GM19372 (cell line): ENCODE data around the gene IGSF3.
"Not testable (repeated sequence)": the region's sequence is repeated elsewhere in the genome, so short reads cannot be mapped to it uniquely, and the experiment has no call there.

ENCODE experiments used
- ATAC-seq: cut with Tn5 transposase; IDR thresholded peaks from one replicate; pipeline ENCODE4 v1.9.1; 2021; ENCODE audit warnings: mild to moderate bottlenecking, low read depth, moderate library complexity; ENCODE audit not compliant: unreplicated experiment

IGSF3 gene

GRCh38 chr1:116664366-116664977, 3.1 kb downstream of the IGSF3 start:
- no peak for ATAC-seq

- ATAC-seq, result no peak
These were observed 3.7 kb downstream of the IGSF3 start for GRCh38 chr1:116663821-116664220.

- no peak for ATAC-seq
These were observed 5.9 kb downstream of the IGSF3 start for GRCh38 chr1:116661633-116662032.

GRCh38 chr1:116658645-116659044, 8.9 kb downstream of the IGSF3 start:
- ATAC-seq, result not testable (repeated sequence)

- not testable (repeated sequence) for ATAC-seq
These were observed 9.7 kb downstream of the IGSF3 start for GRCh38 chr1:116657836-116658235.

- no peak for ATAC-seq
These were observed 13.2 kb downstream of the IGSF3 start for GRCh38 chr1:116654351-116654750.

- not testable (repeated sequence) for ATAC-seq
These were observed 14.9 kb downstream of the IGSF3 start for GRCh38 chr1:116652598-116652997.

- not testable (repeated sequence) for ATAC-seq
These were observed 16.8 kb downstream of the IGSF3 start for GRCh38 chr1:116650781-116651180.

GRCh38 chr1:116649041-116649440, 18.5 kb downstream of the IGSF3 start:
- not testable (repeated sequence) for ATAC-seq

GRCh38 chr1:116648325-116648724, 19.2 kb downstream of the IGSF3 start:
- not testable (repeated sequence) for ATAC-seq

- not testable (repeated sequence) for ATAC-seq
These were observed 20.3 kb downstream of the IGSF3 start for GRCh38 chr1:116647186-116647585.

- not testable (repeated sequence) for ATAC-seq
These were observed 20.8 kb downstream of the IGSF3 start for GRCh38 chr1:116646673-116647170.

- not testable (repeated sequence) for ATAC-seq
These were observed 21.5 kb downstream of the IGSF3 start for GRCh38 chr1:116645802-116646672.

- ATAC-seq, result not testable (repeated sequence)
These were observed 22.5 kb downstream of the IGSF3 start for GRCh38 chr1:116644993-116645392.

- not testable (repeated sequence) for ATAC-seq
These were observed 23.4 kb downstream of the IGSF3 start for GRCh38 chr1:116644096-116644495.

- not testable (repeated sequence) for ATAC-seq
These were observed 24.2 kb downstream of the IGSF3 start for GRCh38 chr1:116643281-116643751.

GRCh38 chr1:116642311-116643280, 24.9 kb downstream of the IGSF3 start:
- ATAC-seq, result not testable (repeated sequence)

GRCh38 chr1:116637583-116637982, 29.9 kb downstream of the IGSF3 start:
- ATAC-seq, result not testable (repeated sequence)

- ATAC-seq, result not testable (repeated sequence)
These were observed 30.9 kb downstream of the IGSF3 start for GRCh38 chr1:116636584-116636983.

- ATAC-seq, result not testable (repeated sequence)
These were observed 33.1 kb downstream of the IGSF3 start for GRCh38 chr1:116634386-116634785.
